HFF-Myc (cell line): Measurements from ENCODE around the gene TTPAL.

Source experiments
- DNase-seq: peaks from one replicate; pipeline ENCODE4 v3.0.0-alpha.2; 2011; ENCODE audit warnings: low read depth; ENCODE audit errors: extremely low read depth
- H3K4me3 ChIP-seq: replicated peaks from 2 replicates; pipeline ENCODE4 v1.5.1; 2011; ENCODE audit warnings: low read depth, mild to moderate bottlenecking, control low read depth, low read length
- CTCF ChIP-seq: IDR thresholded peaks from 2 replicates; pipeline ENCODE4 v1.5.1; 2012; ENCODE audit warnings: mild to moderate bottlenecking, low read depth, low read length, control low read depth; ENCODE audit errors: missing control alignments

The TTPAL gene

GRCh38 chr20:44429419-44430269 is 46.0 kb upstream of the TTPAL start:
- TF ChIP-seq CTCF: no peak
- no peak overlapping the region for H3K4me3 ChIP-seq
- no peak for DNase-seq

GRCh38 chr20:44430270-44431065 is 45.2 kb upstream of the TTPAL start:
- no peak overlapping the region for H3K4me3 ChIP-seq
- no peak for TF ChIP-seq CTCF
- no peak for DNase-seq

GRCh38 chr20:44431118-44431501 is 44.6 kb upstream of the TTPAL start:
- no peak overlapping the region for H3K4me3 ChIP-seq
- TF ChIP-seq CTCF: no peak
- DNase-seq: no peak

GRCh38 chr20:44431502-44432234 is 44.0 kb upstream of the TTPAL start:
- DNase-seq: no peak
- TF ChIP-seq CTCF: no peak

GRCh38 chr20:44432618-44433577 is 42.8 kb upstream of the TTPAL start:
- TF ChIP-seq CTCF: no peak
- H3K4me3 ChIP-seq: no peak overlapping the region
- DNase-seq: no peak

More at GRCh38 chr20:44431502-44432234, 44.0 kb upstream of the TTPAL start:
- H3K4me3 ChIP-seq: no peak overlapping the region
